Measurements from ENCODE around the gene CCDC8. TPM values are rescaled to one million over a fixed set of nuclear protein-coding genes. Genes with fewer than 3 reads are reported as not detected.

Gene CCDC8
- total RNA-seq, 1 experiment from 2014 or later = 27.5 TPM

GRCh38 chr19:46410205-46411087 is 2.9 kb downstream of the CCDC8 start:
- H3K79me1 ChIP-seq (ENCODE audit: insufficient read depth, low read depth, low read length, poor library complexity, severe bottlenecking) = peaks cover 7% of the 10 kb centered on the region
- peaks cover 6% of the 10 kb centered on the region; the same call in 1 of the 2 replicates for H3K79me2 ChIP-seq (ENCODE audit: insufficient read depth, low read length)
- no CpG with 5 or more reads among the region's 13 CpGs for WGBS (ENCODE audit: extremely low coverage, insufficient read length, low lambda C conversion rate)
- no peak overlapping the region for H2AFZ ChIP-seq (ENCODE audit: low read length)
- no peak overlapping the region for H2BK5ac ChIP-seq (ENCODE audit: insufficient read length, low read length)
- no peak overlapping the region for H3K18ac ChIP-seq (ENCODE audit: insufficient read length, low read depth, low read length)
- H4K20me1 ChIP-seq (ENCODE audit: control insufficient read depth, insufficient read depth, insufficient read length) = peaks cover 2% of the 10 kb centered on the region
- TF ChIP-seq CTCF (conservative IDR thresholded peaks at IDR 0.05) = no peak
- no peaks in the 10 kb centered on the region for H3K9me3 ChIP-seq (ENCODE audit: control insufficient read depth, low read depth, low read length)
- no peak overlapping the region for H3K27ac ChIP-seq (ENCODE audit: insufficient read length, low read depth, low read length)
- no peak overlapping the region for H2AK5ac ChIP-seq (ENCODE audit: insufficient read length, low read length)
- H3K27me3 Mint-ChIP-seq (ENCODE audit: low read depth) = peaks cover 43% of the 10 kb centered on the region
- no peak overlapping the region for H3K56ac ChIP-seq (ENCODE audit: insufficient read length, low read depth, low read length)
- H3K9ac ChIP-seq (ENCODE audit: extremely low read depth, insufficient read length, low read length) = no peak overlapping the region
- H4K5ac ChIP-seq (ENCODE audit: insufficient read length, low read depth, low read length) = no peak overlapping the region
- peaks cover 11 to 17% (median 12%) of the 10 kb centered on the region in 3 experiments for H3K36me3 Mint-ChIP-seq (ENCODE audit: insufficient read depth in 1 of 3, low read depth in 3 of 3)
- no peak overlapping the region for H3K4me2 ChIP-seq (ENCODE audit: insufficient read depth, insufficient read length, low read length)
- no peak overlapping the region for H3K23ac ChIP-seq (ENCODE audit: insufficient read length, low read depth, low read length)
- DNase-seq = no peak
- H2BK120ac ChIP-seq (ENCODE audit: low read depth, low read length, poor library complexity, severe bottlenecking) = no peak overlapping the region
- peak overlapping the region in 1 of 2 experiments; percentile 5; a peak in 2 of 5 replicates for H3K4me3 Mint-ChIP-seq
- H3K27ac Mint-ChIP-seq = no peak overlapping the region
- peaks cover 3% of the 10 kb centered on the region; the same call in 1 of the 2 replicates for H3K4me1 ChIP-seq (ENCODE audit: insufficient read depth, low read length)
- peaks cover 30% of the 10 kb centered on the region for H3K23me2 ChIP-seq (ENCODE audit: insufficient read length, low read depth, low read length, poor library complexity, severe bottlenecking)
- H2BK15ac ChIP-seq (ENCODE audit: low read depth, low read length) = no peak overlapping the region
- H4K8ac ChIP-seq (replicated peaks; ENCODE audit: insufficient read length, low read depth, low read length) = no peak overlapping the region
- no peak overlapping the region for H3T11ph ChIP-seq (ENCODE audit: low read length)
- H3K9me3 Mint-ChIP-seq = no peaks in the 10 kb centered on the region; a peak in 2 of 5 replicates
- peaks cover 41 to 56% of the 10 kb centered on the region in 2 experiments for H3K4me1 Mint-ChIP-seq
- no peaks in the 10 kb centered on the region; the same call in 1 of the 2 replicates for H3K27me3 ChIP-seq (ENCODE audit: insufficient read depth, low read length)
- H3K14ac ChIP-seq (ENCODE audit: insufficient read depth, low read length) = no peak overlapping the region
- no peak overlapping the region for H4K91ac ChIP-seq (ENCODE audit: insufficient read length, low read depth, low read length)
- no peak overlapping the region for H2BK20ac ChIP-seq (ENCODE audit: low read depth, low read length, poor library complexity, severe bottlenecking)
- H2BK12ac ChIP-seq (ENCODE audit: insufficient read length, low read depth, low read length) = no peak overlapping the region
- no peak overlapping the region for H3K4ac ChIP-seq (ENCODE audit: low read depth, low read length)
